Uterus (tissue), 4 donors: ENCODE measurements around the gene EHBP1L1. TPM values are rescaled to one million over a fixed set of nuclear protein-coding genes. Genes with fewer than 3 reads are reported as not detected.
A peak's percentile ranks its signal among the peaks of the same experiment; 100 is the strongest.

ENCODE experiments used
- DNase-seq, 2 donors: peaks; one replicate each; pipeline ENCODE4 v3.0.0-alpha.2; 2019 to 2020
- H3K27ac ChIP-seq, 2 donors: fragments of 200-600 bp; sonication (generic); 1 replicate in 1 of 2; 2 replicates in 1 of 2; pipeline ENCODE4 v1.5.1; 2016 to 2018
- H3K27me3 ChIP-seq, 2 donors: fragments of 200-600 bp; sonication (generic); one replicate each; pipeline ENCODE4 v1.5.1; 2018 to 2019; ENCODE audit warnings: control low read depth in 1 of 2
- H3K36me3 ChIP-seq, 2 donors: fragments of 200-600 bp; sonication (generic); one replicate each; pipeline ENCODE4 v1.5.1; 2019; ENCODE audit warnings: control low read depth in 1 of 2
- H3K4me1 ChIP-seq, 2 donors: fragments of 200-600 bp; sonication (generic); one replicate each; pipeline ENCODE4 v1.5.1; 2018 to 2019; ENCODE audit warnings: control low read depth in 1 of 2
- H3K4me3 ChIP-seq, 2 donors: fragments of 200-600 bp; sonication (generic); 1 replicate in 1 of 2; 2 replicates in 1 of 2; pipeline ENCODE4 v1.5.1; 2018 to 2019; ENCODE audit warnings: mild to moderate bottlenecking in 1 of 2
- H3K9me3 ChIP-seq, 2 donors: fragments of 200-600 bp; sonication (generic); one replicate each; pipeline ENCODE4 v1.5.1; 2019; ENCODE audit warnings: control low read depth in 1 of 2
- CTCF ChIP-seq, 4 experiments: fragments of 200-600 bp in 2 of 4; fragments of 450-650 bp in 2 of 4; sonication (generic) in 2 of 4; IDR thresholded peaks; one replicate each; pipeline ENCODE4 v1.5.1; 2016 to 2019; ENCODE audit warnings: antibody characterized with exemption in 4 of 4, mild to moderate bottlenecking in 2 of 4, moderate library complexity in 1 of 4
- POLR2A ChIP-seq, 2 donors: fragments of 450-650 bp; IDR thresholded peaks; one replicate each; pipeline ENCODE4 v1.6.1; 2016; ENCODE audit warnings: antibody characterized with exemption in 2 of 2, mild to moderate bottlenecking in 1 of 2, moderate library complexity in 1 of 2
- intact Hi-C: fragments of 100-400 bp; cut with DNase I; formaldehyde crosslinking; loops from one replicate; pipeline ENCODE4 v1.15.1; 2023; ENCODE audit warnings: low total_unique reads
- total RNA-seq, 4 donors: library from RNA; depleted of rRNA in 3 of 4; stranded (reverse); fragments of >200 nt in 3 of 4; gene quantifications; one replicate each; pipeline versions ENCODE4 v1.1.0 to v1.2.4, GENCODE V29; 2014 to 2023
- donor health status: DM: yes; HTN: yes; CAD: no.

The EHBP1L1 gene
- total RNA-seq, 4 donors from 2014 or later: 44.2 to 159 (median 69.5) TPM

GRCh38 chr11:65540290-65541092, 35.4 kb upstream of the EHBP1L1 start:
- Histone ChIP-seq H3K27ac (peak overlapping the region; percentile 90 to 93), H3K4me1 (peaks cover 10 to 12% of the 10 kb centered on the region in 2 donors), H3K36me3 (no peaks in the 10 kb centered on the region), H3K9me3 (no peaks in the 10 kb centered on the region), H3K4me3 (peak overlapping the region; percentile 37 to 48), H3K27me3 (no peaks in the 10 kb centered on the region)
- TF ChIP-seq POLR2A (IDR thresholded peaks at IDR 0.05) (peak; percentile 25 to 41), CTCF (IDR thresholded peaks at IDR 0.05) (peak; percentile 88 to 96 (median 94))
- intact Hi-C loops: no loop called here
- DNase-seq: peak; percentile 89 to 92

GRCh38 chr11:65541093-65541982, 34.5 kb upstream of the EHBP1L1 start:
- intact Hi-C loops: no loop called here
- peaks cover 10 to 12% of the 10 kb centered on the region in 2 donors for H3K4me1 ChIP-seq
- no peaks in the 10 kb centered on the region for H3K27me3 ChIP-seq
- no peaks in the 10 kb centered on the region for H3K36me3 ChIP-seq
- no peaks in the 10 kb centered on the region for H3K9me3 ChIP-seq
- no peak for DNase-seq
- H3K27ac ChIP-seq: peak overlapping the region; percentile 90 to 93
- TF ChIP-seq CTCF (IDR thresholded peaks at IDR 0.05) (no peak), POLR2A (IDR thresholded peaks at IDR 0.05) (no peak)
- H3K4me3 ChIP-seq: peak overlapping the region; percentile 37 to 48

DNA sequence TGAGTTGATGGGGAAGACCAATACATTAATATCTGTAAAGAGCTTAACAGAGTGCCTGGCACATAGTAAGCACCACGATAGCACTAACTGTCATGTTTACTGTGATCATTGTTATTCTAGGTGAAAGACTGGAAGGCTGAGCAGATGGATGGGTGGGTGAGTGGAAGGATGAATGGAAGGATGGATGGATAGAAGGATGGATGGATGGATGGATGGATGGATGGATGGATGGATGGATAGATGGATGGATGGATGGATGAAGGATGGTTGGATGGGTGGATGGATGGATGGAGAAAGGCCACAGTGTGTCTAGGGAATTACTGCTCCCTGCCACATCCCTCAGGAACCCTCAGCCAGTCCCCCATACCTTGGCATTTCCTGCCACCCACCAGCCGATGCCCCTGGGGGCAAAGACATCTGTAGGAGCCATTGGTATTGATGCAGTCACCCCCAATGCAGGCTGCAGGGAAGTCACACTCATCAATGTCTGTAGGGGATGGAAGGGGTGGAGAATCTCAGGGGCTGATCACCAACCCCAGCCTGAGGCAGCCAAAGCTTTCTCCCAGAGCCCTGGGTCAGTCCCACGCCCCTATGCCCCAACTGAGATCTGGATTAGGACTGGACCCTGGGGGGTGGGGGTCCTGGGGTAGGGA, 33.0 kb upstream of the EHBP1L1 start:
- Histone ChIP-seq H3K36me3 (no peaks in the 10 kb centered on the region), H3K4me1 (peaks cover 10 to 12% of the 10 kb centered on the region in 2 donors), H3K27ac (no peak overlapping the region), H3K27me3 (no peaks in the 10 kb centered on the region), H3K9me3 (no peaks in the 10 kb centered on the region), H3K4me3 (no peak overlapping the region)
- intact Hi-C loops: no loop called here
- no peak for DNase-seq
- TF ChIP-seq CTCF (IDR thresholded peaks at IDR 0.05) (no peak), POLR2A (IDR thresholded peaks at IDR 0.05) (no peak)

GRCh38 chr11:65545853-65546216, 30.0 kb upstream of the EHBP1L1 start:
- no peak for DNase-seq
- H3K4me3 ChIP-seq: no peak overlapping the region
- peaks cover 7 to 10% of the 10 kb centered on the region in 2 donors for H3K4me1 ChIP-seq
- no peaks in the 10 kb centered on the region for H3K36me3 ChIP-seq
- intact Hi-C loops: no loop called here
- TF ChIP-seq CTCF (IDR thresholded peaks at IDR 0.05) (no peak), POLR2A (IDR thresholded peaks at IDR 0.05) (no peak)
- peak overlapping the region in 1 of 2 donors; percentile 63 for H3K27ac ChIP-seq
- H3K9me3 ChIP-seq: no peaks in the 10 kb centered on the region
- no peaks in the 10 kb centered on the region for H3K27me3 ChIP-seq
